Stimulated activated CD4-positive, alpha-beta T cell treated with anti-CD3 and anti-CD28 coated beads, Interleukin-1b, Interleukin-23, amount 100 ng/mL, for 24 hours (primary cell): Measurements from ENCODE around the gene HIC1.

Experiments used
- DNase-seq, 4 experiments: peaks; one replicate each; pipeline ENCODE4 v3.0.0-alpha.2; 2020; ENCODE audit warnings: low read depth in 4 of 4, low spot score in 1 of 4

HIC1 gene

DNA sequence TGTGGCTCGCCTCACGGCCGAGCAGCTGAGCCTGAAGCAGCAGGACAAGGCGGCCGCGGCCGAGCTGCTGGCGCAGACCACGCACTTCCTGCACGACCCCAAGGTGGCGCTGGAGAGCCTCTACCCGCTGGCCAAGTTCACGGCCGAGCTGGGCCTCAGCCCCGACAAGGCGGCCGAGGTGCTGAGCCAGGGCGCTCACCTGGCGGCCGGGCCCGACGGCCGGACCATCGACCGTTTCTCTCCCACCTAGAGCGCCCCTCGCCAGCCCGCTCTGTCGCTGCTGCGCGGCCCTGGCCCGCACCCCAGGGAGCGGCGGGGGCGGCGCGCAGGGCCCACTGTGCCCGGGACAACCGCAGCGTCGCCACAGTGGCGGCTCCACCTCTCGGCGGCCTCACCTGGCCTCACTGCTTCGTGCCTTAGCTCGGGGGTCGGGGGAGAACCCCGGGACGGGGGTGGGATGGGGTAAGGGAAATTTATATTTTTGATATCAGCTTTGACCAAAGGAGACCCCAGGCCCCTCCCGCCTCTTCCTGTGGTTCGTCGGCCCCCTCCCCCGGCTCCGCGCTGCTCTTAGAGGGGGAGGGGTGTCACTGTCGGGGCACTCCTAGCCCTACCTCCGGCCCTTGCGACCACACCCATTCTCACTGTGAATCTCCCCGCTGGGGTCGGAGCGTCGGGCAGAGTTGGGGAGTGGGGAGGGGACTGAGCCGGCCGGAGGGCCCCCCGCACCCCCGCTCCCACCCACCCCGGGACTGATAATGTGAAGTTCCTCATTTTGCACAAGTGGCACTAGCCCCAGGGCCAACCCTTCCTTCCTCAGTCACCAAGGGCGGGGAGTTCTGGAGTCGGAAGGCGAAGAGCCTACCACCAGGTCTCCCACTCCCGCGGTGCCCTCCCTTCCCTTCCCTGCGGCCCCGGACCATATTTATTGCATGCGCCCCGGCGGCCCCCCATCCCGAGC is 4.0 kb downstream of the HIC1 start:
- no peak for DNase-seq

DNA sequence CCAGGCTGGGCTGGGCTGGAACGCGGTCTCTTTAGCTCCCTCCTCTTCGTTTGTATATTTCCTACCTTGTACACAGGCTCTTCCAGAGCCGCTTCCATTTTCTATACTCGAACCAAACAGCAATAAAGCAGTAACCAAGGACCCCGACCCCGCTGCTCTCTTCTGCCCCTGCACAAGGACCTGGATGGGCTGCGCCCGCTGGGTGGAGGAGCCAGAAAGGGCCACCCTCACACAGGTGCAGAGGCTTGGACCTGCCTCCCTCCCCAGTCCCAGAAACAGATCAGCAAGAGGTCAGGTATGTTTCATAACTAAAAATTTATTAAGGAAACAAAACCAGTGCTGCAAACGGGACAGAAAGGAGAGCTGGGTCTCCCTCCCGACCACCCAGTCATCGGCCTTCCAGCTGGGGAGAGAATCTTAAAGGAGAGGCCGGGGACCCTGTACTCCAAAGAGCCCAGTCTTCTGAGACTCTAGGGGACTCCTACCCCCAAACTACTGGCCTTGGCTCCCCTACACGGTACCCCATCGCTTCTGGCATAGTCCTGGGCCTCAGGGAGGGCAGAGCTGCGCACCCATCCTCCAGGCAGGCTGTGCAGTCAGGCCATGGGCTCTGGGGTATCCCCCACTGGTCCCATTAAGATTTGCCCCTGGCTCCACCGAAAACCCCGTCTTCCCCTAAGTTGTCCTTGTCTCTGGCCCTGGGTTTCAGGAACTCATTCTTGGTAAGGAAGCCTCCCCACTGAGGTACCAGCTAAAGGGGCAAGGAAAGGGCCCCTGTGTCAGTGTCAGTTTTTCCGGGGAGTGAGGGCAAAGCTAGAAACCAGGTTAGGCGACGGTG is 4.9 kb downstream of the HIC1 start:
- no peak for DNase-seq

DNA sequence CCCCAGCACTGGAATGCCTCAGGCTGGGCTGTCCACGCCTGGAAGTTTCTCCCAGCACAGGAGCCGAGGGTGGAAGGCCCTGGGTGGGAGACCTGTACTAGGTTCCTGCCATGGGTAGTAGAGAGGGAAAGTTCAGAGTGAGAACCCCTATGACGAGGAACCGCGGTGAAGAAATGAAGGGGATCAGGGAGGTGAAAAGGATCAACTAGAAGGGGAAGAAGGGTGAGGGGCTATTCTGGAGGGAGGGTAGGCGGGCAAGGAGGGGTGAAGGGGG is 5.4 kb downstream of the HIC1 start:
- DNase-seq: no peak

DNA sequence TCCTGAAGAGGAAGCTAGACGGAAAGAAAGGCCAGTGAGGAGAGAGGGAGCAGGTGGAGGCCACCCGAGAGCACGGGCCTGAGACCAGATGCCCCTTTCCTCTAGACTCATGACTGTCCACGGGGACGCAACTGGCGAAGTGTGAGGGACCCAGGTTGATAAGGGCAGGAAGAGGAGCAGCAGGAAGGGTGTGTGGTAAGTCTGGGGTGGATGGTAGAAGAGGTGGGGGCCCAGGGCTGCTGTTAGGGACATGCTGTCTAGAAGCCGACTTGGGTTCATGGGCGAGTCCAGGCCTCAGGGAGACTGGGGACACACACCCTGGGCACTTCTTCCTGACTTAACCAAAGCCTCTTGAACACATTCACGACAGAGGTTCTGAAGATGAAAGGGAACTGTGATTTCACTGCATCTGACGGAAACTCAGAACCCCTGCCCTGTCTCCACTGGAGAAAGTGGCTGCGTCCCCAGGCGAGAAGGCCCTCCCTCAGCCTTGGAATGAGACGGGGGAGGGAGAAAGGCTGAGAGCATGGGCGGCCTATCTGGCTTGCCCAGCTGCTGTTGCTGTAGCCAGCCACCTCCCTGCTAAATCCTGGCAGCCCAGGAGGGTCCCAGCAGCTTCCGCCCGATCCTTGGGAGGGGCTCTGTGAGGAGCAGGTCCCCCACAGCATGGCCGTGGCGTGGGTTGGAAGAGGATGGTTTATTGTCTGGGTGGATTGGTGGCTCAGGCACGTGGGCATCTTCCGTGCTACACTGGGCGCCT is 6.0 kb downstream of the HIC1 start:
- DNase-seq: no peak

DNA sequence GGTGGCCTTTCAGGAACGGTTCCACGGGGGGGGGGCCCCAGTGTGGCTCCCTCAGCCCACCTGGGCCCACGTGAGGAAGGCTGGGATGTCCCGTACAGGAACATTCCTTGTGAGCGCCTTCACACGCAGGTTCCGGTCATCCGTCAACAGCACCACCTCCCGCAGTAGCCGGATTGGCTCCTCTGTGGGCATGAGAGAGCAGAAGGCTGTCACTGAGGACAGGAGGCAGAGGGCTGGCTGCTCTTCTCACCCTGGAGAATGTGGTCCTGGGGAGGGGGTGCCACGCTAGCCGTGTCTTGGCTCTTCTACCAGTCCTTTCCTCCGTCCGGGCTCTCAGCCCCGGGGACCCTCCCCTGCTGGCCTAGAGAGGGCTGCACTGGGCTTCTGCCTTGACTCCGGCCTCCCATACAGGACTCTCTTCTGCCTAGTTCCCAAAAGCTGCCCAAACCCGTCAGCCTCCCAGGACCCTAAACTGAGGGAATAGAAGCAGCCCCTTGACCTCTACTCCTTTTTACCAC is 6.6 kb downstream of the HIC1 start:
- DNase-seq: no peak

DNA sequence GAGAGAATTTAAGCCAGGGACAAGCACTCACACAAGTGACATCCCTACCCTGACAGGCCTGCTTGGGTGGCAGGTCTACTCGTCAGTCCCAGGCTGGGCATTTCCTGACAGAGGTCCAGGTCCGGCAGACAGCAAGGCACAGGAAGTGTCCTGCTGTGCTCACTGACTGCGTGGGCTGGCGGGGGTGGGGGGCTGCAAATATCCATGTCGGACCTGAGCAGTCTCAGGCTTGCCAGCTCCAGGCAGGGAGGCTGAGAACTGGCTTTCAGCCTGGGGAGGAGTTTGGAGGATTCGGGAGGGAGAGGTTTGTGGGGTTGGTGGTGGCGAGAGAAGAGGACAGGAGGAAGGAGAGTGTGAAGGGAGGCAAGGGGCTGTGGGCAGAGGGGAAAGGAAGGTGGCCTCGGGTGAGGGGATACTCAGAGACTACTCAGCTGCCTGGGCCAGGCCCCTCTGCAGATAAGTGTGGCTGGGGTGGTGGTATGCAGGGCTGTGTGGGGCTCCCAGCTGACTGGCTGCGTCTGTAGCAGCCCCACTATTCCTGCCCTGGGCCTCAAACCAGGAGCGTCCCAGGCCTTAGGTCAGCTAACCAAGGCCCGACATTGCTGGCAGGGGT is 7.8 kb downstream of the HIC1 start:
- no peak for DNase-seq

DNA sequence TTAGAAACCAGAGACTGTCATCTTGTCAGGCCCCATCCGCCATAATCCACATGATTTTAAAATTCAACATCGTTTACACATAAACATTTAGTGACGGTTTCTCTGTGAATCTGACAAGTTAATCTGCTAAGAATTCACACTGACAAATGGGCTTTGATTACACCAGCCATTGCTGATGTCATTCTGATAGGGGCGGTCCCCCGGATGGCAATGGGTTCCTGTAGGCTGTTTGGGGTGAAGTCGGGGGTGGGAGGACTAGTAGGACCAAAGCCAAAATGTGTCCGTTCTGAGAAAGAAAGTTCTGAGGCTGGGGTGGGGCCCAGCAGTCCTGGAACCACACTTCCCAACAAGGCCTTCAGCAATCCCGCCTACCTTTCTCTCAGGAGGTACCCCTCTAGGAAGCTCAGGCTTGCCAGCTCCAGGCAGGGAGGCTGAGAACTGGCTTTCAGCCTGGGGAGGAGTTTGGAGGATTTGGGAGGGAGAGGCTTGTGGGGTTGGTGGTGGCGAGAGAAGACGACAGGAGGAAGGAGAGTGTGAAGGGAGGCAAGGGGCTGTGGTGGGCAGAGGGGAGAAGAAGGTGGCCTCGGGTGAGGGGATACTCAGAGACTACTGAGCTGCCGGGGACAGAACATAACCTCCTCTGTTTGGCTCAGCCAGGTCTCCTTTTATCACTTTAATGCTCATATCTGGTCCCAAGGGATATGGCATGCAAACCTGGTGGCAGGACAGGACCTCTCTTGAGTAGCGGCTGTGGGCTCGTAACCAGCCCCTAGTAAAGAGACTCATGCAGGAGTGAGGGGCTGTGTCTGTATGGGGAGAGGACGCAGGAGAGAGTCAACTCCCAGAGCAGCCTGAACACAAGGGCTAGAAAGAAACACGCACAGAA is 8.6 kb downstream of the HIC1 start:
- no peak for DNase-seq

DNA sequence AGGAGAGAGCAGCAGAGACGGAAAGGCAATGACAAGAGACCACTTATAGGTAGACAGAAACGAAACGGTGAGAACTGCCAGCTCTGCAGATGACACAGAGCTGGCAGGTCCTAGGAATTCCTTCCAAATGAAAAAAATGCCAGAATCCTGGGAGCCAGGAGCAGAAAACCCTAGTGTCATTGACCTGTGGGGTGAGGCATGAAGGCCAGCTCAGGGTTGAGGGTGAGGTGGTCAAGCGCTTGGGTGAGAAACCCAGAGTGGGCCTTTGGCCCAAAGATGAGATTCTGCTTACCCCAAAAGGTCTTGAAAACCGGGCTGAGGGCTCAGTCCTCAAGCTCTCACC is 9.2 kb downstream of the HIC1 start:
- no peak for DNase-seq

DNA sequence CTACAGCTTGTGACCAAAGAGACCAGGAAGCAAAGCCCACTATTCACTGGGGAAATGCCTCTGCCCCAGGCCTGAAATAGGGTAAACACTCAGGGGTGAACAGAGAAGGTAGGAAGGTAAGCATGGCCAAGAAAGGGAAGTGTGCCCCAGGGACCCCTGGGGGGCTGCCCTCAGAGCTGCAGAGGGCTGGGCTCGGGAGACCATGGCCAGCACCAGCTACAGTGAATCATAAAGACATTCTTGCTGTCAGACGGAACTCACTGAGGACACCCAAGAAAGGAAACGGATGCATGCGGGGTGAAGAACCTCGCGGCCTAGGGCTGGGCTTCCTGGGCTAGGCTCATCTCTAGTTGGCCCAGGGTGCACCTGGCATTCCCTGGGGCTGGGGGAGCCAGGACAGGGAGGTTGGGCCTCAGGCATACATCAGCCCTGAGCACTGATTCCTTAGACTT is 9.6 kb downstream of the HIC1 start:
- DNase-seq: no peak

DNA sequence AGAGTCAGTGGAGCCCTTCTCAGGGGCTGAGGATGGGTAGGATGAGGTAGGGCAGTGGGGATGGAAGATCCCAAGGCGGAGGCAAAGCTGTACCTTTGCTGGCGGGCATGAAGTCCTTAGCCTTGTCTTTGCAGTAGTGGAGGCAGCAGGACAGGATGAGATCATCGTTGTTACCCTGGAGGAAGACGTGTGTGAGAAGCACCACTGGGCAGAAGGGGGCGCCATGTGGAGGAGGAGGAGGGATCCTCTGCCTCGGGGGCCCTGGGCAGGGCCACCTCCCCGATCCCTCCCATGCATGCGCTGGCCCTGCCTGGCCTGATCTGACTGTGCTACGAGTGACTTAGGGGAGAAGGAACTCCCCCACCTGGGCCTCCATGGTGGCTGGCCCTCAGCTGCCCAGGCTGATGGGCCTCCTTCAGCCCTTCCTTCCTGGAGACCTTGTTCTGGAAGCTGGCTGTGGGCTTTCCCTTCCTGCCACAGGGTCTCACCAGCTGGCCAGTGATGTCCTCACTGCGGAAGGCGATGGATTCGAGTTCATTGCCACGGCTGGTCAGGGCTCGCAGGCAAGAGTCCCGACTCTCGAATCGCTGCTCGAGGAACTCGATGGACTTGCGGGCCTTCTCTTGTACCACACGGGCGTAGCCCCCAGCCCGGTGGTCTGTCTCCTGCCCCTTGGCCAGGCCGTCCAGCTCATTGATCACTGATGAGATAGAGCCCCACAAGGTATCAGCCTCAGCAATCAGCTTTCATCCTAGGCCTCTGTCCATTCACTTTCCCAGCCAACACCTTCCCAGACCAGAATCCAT is 10.3 kb downstream of the HIC1 start:
- DNase-seq: peak in 1 of 4 experiments; percentile 62

DNA sequence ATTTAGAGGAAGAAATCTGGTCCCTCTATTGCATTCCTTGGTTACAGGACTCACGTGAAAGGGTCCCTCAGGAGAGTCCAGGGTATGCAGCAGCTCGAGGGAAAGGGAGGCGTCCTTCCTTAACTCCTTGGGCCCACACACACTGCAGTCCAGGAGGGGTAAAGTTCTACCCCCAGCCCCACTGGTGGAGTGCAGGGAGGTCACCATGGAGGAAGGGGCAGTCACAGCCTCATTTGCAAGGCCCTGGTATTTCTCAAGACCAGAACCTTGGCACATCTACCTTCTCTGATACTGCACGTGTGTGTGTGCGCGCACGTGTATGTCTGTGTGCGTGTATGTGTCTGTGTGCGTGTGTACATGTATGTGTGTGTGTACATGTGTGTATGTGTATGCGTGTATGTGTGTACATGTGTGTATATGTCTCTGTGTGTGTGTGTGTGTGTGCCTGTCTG is 11.1 kb downstream of the HIC1 start:
- DNase-seq: no peak

DNA sequence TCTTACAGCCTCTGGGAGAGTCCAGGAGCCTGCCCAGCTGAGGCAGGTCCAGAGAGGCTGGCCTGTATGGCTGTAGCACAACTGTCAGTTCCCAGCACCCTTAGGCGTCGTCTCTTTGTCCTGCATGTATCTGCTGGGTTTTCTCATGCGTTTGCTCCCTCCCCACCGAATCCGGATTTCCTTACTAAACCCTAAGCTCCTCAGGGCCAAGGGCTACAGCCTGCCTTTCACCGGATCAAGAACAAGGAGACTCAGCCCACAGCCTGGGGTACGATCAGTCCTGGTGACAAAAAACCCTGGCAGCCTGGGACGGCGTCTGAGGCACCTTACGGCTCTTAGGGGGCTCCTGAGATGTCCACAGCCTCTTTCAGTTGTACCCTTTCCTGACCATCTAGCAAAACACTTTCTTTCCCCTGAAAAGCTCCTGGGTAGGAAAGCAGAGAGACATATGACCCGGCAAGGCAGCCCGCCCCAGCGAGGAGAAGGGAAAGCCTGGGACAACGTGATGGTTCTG is 12.2 kb downstream of the HIC1 start:
- no peak for DNase-seq

DNA sequence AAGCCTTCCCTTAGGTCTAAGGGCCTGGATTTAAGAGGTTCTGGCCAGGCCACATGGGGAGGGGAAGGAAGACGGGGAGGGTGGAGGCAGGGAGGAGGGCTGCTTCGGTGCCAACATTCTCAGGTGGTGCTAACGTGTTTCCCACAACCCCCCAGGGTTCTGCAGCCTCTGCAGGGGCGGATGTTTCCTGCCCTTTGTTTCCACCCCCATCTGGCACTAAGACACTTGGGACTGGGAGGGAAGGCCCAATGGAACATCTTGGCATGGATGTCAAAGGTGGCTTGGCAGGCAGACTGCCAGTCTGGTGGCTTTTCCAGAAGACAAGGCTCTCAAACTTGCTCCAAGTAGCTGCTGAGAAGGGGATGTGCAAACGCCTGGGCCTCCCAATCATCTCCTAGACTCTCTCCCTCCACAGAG is 12.7 kb downstream of the HIC1 start:
- no peak for DNase-seq

DNA sequence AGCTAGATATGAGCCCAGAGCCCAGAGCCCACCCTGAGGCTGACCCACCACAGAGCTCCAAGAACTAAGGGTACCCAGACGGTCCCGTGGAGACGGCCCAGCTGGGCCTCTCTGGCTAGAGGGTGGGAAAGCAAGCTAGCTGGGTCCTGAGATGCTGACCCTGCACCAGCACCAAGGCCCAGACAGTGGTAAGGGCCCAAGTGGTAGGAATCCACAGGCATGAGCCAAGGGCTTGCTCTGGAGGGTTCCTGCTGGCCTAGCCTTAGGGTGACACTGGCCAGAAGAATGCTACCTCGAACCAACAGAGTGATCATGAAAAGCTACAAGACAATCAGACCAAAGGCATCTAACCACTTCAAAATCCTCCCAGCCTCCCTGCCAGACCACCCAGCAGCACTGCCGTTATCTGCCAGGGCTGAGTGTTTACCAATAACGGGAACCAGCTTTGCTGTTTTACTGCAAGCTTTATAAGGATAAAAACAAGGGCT is 13.2 kb downstream of the HIC1 start:
- no peak for DNase-seq

DNA sequence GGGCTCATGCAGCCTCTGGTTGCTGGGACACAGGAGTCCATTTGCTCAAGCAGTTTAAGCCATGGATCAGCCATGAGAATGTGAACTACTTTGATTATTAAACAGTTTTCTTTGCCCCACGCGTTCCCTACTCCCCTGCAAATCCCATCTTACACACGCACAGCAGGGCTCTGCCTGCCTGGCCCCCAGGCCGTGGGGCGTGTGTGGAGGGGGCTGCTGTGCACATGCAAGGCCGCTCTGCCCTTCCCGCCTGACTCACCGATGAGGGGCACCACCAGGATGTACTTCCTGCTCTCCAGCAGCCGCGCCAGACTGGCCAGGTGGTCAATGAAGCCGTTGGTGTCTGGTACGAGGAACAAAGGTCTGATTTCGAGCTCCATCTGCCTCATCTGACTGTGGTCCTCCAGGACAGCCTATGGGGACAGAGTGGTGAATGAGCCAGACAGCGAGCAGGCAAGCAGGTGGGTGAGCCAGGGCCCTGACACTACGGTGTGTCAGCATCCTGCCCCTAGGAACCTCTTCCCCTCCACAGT is 13.7 kb downstream of the HIC1 start:
- no peak for DNase-seq

DNA sequence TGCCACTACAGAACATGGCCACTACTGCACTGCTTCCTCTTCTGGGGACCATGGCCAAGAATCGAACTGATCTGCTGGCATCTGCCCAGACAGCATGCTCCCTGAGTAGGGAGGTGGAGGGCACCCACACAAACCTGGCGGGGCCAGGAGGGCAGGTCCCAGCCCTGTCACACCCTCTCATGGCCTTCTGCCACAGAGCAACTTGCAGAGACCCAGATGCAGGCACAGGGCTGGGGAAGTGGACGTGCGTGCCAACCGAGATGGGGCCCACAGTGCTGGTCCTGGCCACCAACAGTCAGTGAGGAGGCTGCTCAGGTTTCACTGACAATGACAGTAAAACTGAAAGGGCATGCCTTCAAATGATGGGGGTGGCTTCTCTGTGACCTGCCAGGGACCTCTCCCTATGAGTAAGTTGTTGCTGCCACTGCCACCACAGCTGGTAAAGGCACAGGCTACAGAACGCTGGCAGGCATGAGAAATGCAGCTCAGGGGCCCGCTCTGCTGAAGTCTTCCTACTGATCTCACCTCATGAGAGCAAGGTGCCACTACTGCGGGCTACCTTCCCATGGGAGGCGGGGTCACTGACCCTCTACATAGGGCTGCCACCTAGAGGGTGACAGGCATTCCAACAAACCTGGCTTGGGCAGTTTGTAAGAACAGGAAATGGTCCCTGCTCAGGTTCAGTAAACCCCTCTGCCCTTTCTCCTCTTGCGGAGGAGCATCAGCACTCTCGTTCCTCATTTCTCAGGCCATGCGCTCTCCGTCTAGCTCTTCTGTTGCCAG is 15.5 kb downstream of the HIC1 start:
- DNase-seq: peak in 1 of 4 experiments; percentile 64

DNA sequence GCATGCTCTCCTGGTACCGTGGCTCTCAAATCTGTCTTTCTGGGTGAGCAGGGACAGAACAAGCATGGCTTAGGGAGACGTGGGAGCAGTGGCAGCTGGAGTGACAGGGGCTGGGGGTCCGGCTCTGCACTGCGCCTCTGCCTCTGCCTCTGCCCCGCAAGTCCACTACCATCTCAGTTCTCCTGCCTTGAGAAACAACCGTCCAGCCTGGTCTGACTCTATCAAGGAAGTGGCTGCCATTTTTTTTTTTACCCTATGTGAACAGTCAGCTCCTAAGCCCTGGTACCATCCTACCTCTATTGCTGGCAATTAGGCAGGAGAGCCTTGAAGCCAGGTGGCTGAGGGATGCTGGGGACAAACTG is 16.1 kb downstream of the HIC1 start:
- DNase-seq: no peak
